CD4-positive, alpha-beta T cell treated with Interleukin-6 at 100 ng/mL for 8 hours (primary cell): Measurements from ENCODE around the gene FEZF1.

Source experiments
- DNase-seq: peaks from one replicate; pipeline ENCODE4 v3.0.0-alpha.2; 2020; ENCODE audit warnings: mixed read lengths, low spot score

Gene FEZF1

GRCh38 chr7:122268101-122268500 is 36.4 kb downstream of the FEZF1 start:
- no peak for DNase-seq

DNA sequence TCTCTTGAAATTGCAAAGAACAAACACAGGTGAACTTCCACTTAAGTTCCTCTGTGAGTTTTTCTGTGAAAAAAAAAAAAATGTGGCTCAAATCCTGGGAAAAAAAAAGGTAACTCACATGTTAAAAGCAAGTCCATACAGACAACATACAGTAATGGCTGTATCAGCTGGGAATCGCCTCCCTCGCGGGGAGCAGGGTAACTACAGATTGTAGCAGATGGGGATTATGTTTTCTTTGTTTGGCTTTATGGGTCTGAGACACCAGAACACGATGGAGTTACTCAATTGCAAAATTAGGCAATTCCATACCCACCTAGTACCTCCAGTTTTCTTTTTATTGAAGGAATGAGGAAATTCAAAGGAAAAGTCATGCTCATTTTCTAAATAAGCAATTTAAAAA is 42.3 kb downstream of the FEZF1 start:
- DNase-seq: no peak

DNA sequence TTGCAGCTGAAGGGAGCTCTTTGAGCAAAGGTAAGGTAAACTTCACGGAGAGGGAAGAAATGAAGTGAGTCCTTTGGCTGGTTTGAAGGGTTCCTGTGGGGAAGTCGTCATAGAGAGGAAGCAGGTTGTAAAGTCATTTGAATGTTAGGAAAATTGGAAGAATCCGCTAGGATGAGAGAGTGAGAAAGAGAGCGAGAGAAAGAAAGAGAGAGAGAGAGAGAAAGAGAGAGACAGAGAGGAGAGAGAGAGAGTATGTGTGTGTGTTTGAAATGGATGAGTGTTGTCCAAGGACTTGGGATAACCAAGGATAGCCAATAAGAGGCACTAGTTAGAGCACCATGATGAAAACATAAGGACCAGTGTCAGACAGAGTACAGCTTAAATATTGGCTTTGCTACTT is 43.1 kb downstream of the FEZF1 start:
- no peak for DNase-seq

DNA sequence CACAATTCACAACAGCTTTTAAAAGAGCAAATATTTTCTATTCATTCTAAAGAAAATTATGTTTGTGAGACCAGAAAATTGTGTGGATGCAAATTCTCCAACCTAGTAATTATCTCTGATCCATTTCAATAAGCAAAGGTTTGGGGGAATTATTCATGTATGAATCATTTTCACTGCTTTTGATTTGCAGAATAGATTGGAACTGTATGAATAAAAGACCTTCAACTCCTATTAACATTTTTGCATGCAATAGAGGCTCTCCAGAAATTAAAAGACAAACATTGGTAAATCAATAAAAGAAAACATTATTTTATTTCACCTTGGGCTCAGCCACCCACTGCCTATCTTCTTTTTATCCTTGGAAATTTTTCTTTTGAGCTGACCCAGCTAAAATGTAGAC is 43.5 kb downstream of the FEZF1 start:
- no peak for DNase-seq

- DNase-seq: no peak
These were observed 44.2 kb downstream of the FEZF1 start for GRCh38 chr7:122260336-122260735.

DNA sequence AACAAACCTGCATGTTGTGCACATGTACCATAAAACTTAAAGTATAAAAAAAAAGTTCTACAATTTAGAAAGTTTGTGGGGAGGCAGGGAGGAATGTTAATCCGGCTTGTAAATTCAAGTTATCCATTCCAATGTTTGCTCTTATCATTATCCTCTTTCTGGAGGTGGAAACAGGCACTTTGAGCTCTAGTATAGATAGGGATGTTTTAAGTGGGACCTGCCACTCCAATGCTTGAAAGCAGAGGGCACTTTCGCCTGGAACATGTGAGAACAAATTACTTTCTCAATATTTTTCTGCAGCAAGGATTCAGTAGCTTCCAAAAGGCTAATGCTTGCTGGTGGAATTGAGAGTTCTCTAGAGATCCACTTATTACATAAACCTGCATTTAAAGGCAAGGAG is 45.6 kb downstream of the FEZF1 start:
- no peak for DNase-seq

DNA sequence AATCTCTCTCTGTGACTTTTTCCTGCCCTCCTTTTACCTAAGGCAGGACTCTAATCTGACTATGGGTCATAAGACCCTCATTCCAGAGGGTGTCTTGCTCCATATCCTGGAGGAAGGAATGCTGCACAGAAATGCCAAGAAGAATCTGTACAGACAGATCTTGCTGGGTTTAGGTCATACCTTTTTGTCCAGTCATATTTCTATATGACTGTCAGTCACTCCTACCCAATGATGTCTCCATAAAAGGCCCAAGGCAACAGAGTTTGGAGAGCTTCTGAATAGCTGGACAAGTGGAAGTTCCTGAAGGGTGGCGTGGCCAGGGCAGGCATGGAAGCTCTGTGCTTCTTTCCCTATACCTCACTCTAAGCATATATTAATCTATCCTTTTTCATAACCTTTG is 47.5 kb downstream of the FEZF1 start:
- no peak for DNase-seq

DNA sequence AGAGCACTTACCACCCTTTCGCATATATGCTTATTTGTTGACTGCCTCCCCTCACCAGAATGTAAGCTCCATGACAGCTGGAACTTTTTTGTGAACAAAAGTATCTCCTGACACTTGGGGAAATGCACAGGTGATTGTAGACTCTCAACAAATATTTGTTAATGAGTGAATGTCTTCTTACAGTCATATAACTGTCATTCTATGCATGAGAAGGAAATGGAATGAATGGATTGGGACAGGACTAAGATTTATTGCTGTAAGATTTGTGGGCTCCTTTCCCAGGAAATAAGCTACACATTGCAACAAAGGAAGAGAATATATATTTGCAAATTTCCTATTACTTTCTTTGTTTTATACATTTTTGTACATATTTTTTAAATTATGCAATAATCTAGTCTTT is 48.5 kb downstream of the FEZF1 start:
- DNase-seq: no peak

DNA sequence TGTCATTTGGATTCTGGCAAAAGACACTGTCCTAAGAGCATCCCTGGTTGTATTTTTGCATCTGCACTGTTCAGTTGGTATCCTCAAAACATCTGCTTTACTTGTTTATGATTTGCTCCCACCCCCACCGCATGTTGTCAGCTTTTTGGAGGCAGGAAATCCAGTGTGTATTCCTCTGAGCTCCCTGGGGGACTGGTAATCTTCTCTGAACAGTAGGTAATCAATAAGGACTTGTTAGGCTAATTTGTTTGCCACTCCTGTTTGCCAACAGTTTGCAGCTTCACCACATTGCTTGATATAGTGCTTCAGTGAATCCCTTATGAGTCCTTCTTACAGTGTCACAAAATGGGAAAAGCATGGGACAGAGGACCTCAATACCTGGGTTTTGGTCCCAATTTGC is 49.1 kb downstream of the FEZF1 start:
- DNase-seq: no peak
